Skeletal muscle satellite cell (primary cell): ENCODE data around the gene LIPC.

Experiments used
- H3K27me3 ChIP-seq: 2 replicates; pipeline ENCODE4 v1.7.0; 2013; ENCODE audit warnings: low read length; ENCODE audit not compliant: control insufficient read depth, insufficient read depth
- H3K36me3 ChIP-seq: 2 replicates; pipeline ENCODE4 v1.7.0; 2013; ENCODE audit warnings: mild to moderate bottlenecking, control low read depth, low read length; ENCODE audit not compliant: insufficient read depth
- H3K4me1 ChIP-seq: 2 replicates; pipeline ENCODE4 v1.7.0; 2013; ENCODE audit warnings: low read length; ENCODE audit not compliant: control insufficient read depth, insufficient read depth
- H3K4me2 ChIP-seq: 2 replicates; pipeline ENCODE4 v1.7.0; 2013; ENCODE audit warnings: mild to moderate bottlenecking, low read length
- H3K4me3 ChIP-seq: 2 replicates; pipeline ENCODE4 v1.7.0; 2013; ENCODE audit warnings: low read length
- H3K9ac ChIP-seq: 2 replicates; pipeline ENCODE4 v1.7.0; 2013; ENCODE audit warnings: mild to moderate bottlenecking, low read depth, low read length, moderate library complexity
- H3K9me3 ChIP-seq: replicated peaks from 2 replicates; pipeline ENCODE4 v1.7.0; 2013; ENCODE audit warnings: mild to moderate bottlenecking, control low read depth, low read length

LIPC gene

GRCh38 chr15:58393241-58393662 lies 38.5 kb upstream of the LIPC start:
- H3K4me3 ChIP-seq = no peak overlapping the region
- no peaks in the 10 kb centered on the region for H3K36me3 ChIP-seq
- H3K4me1 ChIP-seq = peaks cover 39% of the 10 kb centered on the region
- H3K4me2 ChIP-seq = no peak overlapping the region
- H3K9me3 ChIP-seq = no peaks in the 10 kb centered on the region
- no peaks in the 10 kb centered on the region for H3K27me3 ChIP-seq
- no peak overlapping the region for H3K9ac ChIP-seq

DNA sequence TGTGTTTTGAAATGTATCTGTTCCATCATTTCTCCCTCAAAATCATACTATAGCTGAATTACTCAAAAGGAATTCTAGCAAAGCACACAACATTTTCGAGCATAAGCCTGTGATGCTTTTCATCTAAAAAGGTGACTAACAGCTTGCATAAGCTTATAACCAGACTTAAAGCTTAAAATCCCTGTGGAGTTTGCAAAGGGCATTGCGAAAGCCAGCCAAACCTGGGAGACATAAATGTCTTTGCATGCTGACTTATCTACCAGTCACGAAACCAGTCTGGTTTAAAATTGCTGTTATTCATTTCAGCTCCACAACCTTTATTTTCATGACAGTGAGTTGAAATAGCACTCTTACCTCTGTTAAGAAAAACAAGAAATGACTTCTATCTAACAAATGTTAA lies 35.6 kb upstream of the LIPC start:
- H3K4me3 ChIP-seq = no peak overlapping the region
- H3K27me3 ChIP-seq = no peaks in the 10 kb centered on the region
- H3K9ac ChIP-seq = no peak overlapping the region
- peaks cover 24% of the 10 kb centered on the region for H3K4me1 ChIP-seq
- no peaks in the 10 kb centered on the region for H3K36me3 ChIP-seq
- H3K4me2 ChIP-seq = peak overlapping the region; percentile 49
- no peaks in the 10 kb centered on the region for H3K9me3 ChIP-seq

- no peak overlapping the region for H3K9ac ChIP-seq
- no peak overlapping the region for H3K4me3 ChIP-seq
- H3K4me1 ChIP-seq = peaks cover 23% of the 10 kb centered on the region
- H3K9me3 ChIP-seq = no peaks in the 10 kb centered on the region
- no peaks in the 10 kb centered on the region for H3K36me3 ChIP-seq
- H3K27me3 ChIP-seq = no peaks in the 10 kb centered on the region
- no peak overlapping the region for H3K4me2 ChIP-seq
These were observed 33.7 kb upstream of the LIPC start for GRCh38 chr15:58398071-58398470.

DNA sequence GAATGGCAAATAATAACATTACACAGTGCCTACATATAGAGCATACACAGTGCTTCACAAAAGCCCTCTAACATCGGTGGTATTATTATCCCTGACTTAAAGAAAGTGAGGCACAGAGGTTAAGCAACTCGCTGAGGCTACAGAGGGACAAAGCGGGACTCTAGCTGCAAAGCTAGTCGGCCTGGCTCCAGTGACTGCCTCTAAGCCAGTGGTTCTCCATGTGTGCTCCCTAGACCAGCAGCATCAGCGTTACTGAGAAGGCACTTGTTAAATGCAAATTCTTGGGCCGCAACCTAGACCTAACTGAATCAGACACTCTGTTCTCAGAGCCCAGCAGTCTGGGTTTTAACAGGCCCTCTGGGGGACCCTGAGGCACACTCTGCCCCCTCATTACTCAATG lies 33.1 kb upstream of the LIPC start:
- Histone ChIP-seq H3K9me3 (no peaks in the 10 kb centered on the region), H3K4me3 (no peak overlapping the region), H3K27me3 (no peaks in the 10 kb centered on the region), H3K9ac (no peak overlapping the region), H3K4me2 (no peak overlapping the region), H3K4me1 (peaks cover 20% of the 10 kb centered on the region), H3K36me3 (no peaks in the 10 kb centered on the region)

DNA sequence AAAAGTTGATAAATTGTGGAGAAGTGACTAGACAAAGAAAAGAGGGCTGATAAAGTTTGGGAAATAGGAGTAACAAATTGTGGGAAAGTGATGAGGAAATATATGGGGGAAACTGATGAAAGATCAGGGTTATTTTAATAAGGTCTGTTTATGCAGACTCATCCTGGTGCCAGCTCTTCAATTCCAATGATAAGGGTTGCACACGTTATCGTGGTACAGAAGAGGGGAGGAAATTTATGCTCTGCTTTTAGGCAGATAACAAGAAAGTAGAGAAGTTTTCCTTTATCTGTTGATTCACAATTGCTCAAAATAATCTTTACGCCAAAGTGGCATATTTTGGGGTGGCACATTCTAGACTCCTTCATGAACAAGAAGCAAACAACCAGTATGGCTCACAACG lies 32.1 kb upstream of the LIPC start:
- Histone ChIP-seq H3K4me1 (peaks cover 20% of the 10 kb centered on the region), H3K4me3 (no peak overlapping the region), H3K36me3 (no peaks in the 10 kb centered on the region), H3K27me3 (no peaks in the 10 kb centered on the region), H3K9ac (no peak overlapping the region), H3K4me2 (no peak overlapping the region), H3K9me3 (no peaks in the 10 kb centered on the region)

GRCh38 chr15:58401276-58401675 lies 30.5 kb upstream of the LIPC start:
- Histone ChIP-seq H3K9me3 (no peaks in the 10 kb centered on the region), H3K4me1 (peaks cover 9% of the 10 kb centered on the region), H3K4me3 (no peak overlapping the region)

GRCh38 chr15:58401991-58402649 lies 29.7 kb upstream of the LIPC start:
- no peak overlapping the region for H3K9ac ChIP-seq
- no peaks in the 10 kb centered on the region for H3K27me3 ChIP-seq
- no peaks in the 10 kb centered on the region for H3K9me3 ChIP-seq
- H3K4me1 ChIP-seq = peaks cover under 1% of the 10 kb centered on the region
- H3K36me3 ChIP-seq = no peaks in the 10 kb centered on the region
- no peak overlapping the region for H3K4me3 ChIP-seq
- no peak overlapping the region for H3K4me2 ChIP-seq

More at GRCh38 chr15:58401276-58401675, 30.5 kb upstream of the LIPC start:
- Histone ChIP-seq H3K9ac (no peak overlapping the region), H3K36me3 (no peaks in the 10 kb centered on the region), H3K27me3 (no peaks in the 10 kb centered on the region), H3K4me2 (no peak overlapping the region)

- Histone ChIP-seq H3K4me3 (no peak overlapping the region), H3K36me3 (no peaks in the 10 kb centered on the region), H3K4me1 (no peaks in the 10 kb centered on the region), H3K9ac (no peak overlapping the region), H3K9me3 (no peaks in the 10 kb centered on the region), H3K4me2 (no peak overlapping the region), H3K27me3 (no peaks in the 10 kb centered on the region)
These were observed 28.2 kb upstream of the LIPC start for GRCh38 chr15:58403581-58403980.

GRCh38 chr15:58404020-58404419 lies 27.8 kb upstream of the LIPC start:
- no peaks in the 10 kb centered on the region for H3K4me1 ChIP-seq
- no peaks in the 10 kb centered on the region for H3K27me3 ChIP-seq
- H3K9me3 ChIP-seq = no peaks in the 10 kb centered on the region
- no peak overlapping the region for H3K4me2 ChIP-seq
- H3K9ac ChIP-seq = no peak overlapping the region
- no peaks in the 10 kb centered on the region for H3K36me3 ChIP-seq
- no peak overlapping the region for H3K4me3 ChIP-seq

GRCh38 chr15:58404722-58405121 lies 27.1 kb upstream of the LIPC start:
- no peaks in the 10 kb centered on the region for H3K4me1 ChIP-seq
- no peak overlapping the region for H3K4me2 ChIP-seq
- no peaks in the 10 kb centered on the region for H3K36me3 ChIP-seq
- no peak overlapping the region for H3K9ac ChIP-seq
- no peaks in the 10 kb centered on the region for H3K27me3 ChIP-seq
- H3K9me3 ChIP-seq = no peaks in the 10 kb centered on the region
- no peak overlapping the region for H3K4me3 ChIP-seq

DNA sequence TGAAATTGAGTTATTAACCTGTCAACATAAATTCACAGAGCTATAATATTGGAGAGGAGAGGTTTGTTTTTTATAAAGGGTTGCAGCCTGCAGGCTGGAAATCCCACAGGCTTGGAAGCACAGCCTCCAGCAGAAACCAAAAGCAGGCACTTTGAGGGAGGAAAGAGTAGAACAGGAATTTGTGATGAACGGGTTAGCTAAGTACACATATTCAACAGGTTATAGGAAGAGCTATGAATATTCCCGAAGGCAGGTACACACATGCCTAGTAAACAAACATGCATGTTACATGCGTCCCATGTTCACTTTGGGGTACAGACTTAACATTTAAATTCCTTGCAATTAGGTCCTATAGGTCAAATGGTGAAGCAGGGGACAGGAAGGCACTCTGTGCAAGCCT lies 25.9 kb upstream of the LIPC start:
- H3K4me3 ChIP-seq = no peak overlapping the region
- H3K27me3 ChIP-seq = no peaks in the 10 kb centered on the region
- peaks cover 3% of the 10 kb centered on the region for H3K4me1 ChIP-seq
- H3K9ac ChIP-seq = no peak overlapping the region
- H3K9me3 ChIP-seq = no peaks in the 10 kb centered on the region
- H3K36me3 ChIP-seq = no peaks in the 10 kb centered on the region
- H3K4me2 ChIP-seq = no peak overlapping the region

GRCh38 chr15:58406811-58407210 lies 25.0 kb upstream of the LIPC start:
- Histone ChIP-seq H3K4me3 (no peak overlapping the region), H3K4me2 (no peak overlapping the region), H3K4me1 (peaks cover 3% of the 10 kb centered on the region), H3K27me3 (no peaks in the 10 kb centered on the region), H3K9me3 (no peaks in the 10 kb centered on the region), H3K36me3 (no peaks in the 10 kb centered on the region), H3K9ac (no peak overlapping the region)
